EL (cell line): ENCODE data around the gene GTF2F2.
"Not testable (repeated sequence)": the region's sequence is repeated elsewhere in the genome, so short reads cannot be mapped to it uniquely, and the experiment has no call there.

Experiments used
- DNase-seq: peaks from one replicate; pipeline ENCODE4 v3.0.0-alpha.2; 2016

The GTF2F2 gene

DNA sequence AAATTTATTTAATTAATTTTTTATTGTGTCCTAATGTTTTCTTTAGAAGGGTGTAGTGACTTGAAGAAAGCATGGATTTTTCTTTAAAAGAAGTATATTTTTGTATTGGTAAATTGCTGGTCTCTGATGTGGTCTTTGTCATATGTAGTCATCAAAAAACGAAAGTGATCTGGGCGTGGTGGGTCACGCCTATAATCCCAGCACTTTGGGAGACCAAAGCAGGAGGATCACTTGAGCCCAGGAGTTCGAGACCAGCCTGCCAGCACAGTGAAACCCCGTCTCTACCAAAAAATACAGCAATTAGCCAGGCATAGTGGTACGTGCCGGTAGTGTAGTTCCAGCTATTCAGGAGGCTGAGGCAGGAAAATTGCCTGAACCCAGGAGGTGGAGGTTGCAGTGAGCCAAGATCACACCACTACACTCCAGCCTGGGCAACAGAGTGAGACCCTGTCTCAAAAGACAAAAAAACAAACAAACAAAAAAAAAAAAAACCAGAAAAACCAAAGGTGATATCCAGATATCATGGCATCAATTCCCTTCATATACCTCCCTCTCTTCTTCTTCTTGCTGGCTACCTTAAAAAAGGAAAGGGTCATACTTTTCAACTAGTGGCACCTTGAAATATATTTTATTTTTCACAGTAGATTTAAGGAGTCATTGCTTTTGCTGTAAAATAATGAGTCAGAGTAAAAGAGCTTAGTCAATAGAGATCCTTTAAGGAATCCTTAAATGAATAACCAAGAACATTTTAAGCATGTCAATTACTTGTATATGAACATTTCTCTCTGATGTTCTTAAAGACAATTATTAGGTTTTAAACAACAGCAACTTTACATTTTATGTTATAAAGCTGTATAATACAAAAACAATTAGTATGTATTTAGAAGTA, 60.6 kb downstream of the GTF2F2 start:
- no peak for DNase-seq

DNA sequence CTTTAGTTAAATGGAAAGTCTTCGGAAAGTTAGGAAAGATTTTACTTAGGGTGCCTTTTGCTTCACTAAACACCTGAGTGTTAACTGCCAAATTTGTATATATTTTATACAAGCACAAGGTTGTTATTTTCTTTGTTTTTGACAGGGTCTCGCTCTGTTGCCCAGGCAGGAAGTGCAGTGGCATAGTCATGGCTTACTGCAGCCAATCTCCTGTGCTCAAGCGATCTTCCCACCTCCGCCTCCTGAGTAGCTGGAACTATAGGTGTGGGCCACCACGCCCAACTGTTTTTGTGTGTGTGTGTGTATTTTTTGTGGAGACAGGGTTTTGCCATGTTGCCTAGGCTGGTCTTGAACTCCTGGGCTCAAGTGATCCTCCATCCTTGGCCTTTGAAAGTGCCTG, 64.4 kb downstream of the GTF2F2 start:
- DNase-seq = no peak

DNA sequence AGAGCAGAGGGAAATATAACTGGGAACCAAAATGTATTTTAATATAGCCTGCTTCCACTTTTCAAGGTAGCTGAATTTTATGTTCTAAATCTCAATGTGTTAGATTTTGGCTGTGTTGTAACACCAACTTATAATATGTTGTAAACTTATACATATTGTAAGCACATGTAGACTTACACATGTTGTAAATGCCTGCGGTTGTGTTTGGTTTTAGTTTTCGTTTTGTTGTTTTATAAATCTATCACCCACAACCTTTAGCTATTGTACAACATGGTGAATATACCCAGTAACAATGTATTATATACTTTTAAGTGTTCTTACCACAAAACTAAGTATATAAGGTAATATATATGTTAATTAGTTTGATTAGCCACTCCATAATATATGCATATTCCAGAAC, 65.0 kb downstream of the GTF2F2 start:
- DNase-seq = no peak

GRCh38 chr13:45189077-45189476, 68.8 kb downstream of the GTF2F2 start:
- not testable (repeated sequence) for DNase-seq

- peak; percentile 96 for DNase-seq
Observed at GRCh38 chr13:45189511-45189910, 69.2 kb downstream of the GTF2F2 start.

GRCh38 chr13:45191874-45192273, 71.6 kb downstream of the GTF2F2 start:
- no peak for DNase-seq

DNA sequence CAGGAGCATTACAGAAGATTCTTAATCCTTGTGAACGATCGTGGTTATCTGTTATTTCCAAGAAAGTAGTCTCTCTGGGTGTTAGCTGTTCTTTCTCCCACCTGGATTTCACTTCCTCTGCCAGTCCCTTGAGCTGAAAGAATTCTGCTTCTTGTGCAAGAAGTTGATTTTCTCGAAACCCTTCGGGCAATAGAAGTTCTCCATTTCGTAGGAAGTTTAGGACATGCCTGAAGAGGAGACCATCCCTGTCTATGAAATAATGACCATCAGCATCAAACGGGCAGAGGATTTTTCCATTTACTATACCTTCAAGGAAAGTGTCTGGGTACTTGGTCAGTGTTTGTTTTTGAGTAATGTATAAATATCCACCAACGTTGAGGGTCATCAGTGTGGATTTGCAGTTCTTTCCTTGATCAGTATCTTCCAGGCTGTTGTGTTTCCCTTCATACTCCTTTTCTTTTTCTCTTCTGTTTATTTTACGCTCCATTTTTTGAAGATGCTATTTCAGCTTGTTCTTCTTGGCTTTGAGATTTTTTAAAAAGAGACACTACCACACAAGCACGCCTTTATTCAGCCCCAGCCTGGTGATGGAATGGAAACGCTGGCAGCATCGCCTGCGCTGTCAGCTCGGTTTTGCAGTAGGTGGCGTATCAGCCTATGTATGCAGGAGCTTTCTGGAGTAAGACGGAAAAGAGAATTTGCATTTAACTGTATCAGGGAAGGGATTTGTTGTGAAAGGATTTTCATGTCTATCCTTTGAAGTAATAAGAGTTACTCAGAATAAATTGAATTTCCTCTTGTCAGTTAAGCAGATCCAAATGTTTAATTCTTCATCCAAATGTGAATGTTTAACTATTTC, 74.0 kb downstream of the GTF2F2 start:
- no peak for DNase-seq

DNA sequence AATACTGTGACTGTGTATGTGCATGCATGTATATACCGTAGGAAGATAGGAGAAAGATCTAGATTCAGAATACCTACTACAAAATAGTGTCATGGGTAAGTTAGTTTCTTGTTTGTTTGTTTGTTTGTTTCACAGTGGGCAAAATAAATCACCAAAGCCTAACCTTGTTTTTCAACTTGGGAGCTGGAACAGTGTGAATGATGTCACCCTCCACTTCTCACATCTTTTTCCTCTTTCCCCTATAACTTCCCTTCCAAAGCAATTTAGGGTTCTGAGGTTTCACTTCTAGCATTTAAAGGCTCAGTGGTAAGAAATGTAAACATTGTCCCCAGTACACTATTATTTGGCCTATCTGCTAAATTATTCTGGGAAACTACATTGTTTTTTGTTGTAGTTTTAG, 75.1 kb downstream of the GTF2F2 start:
- peak; percentile 20 for DNase-seq

DNA sequence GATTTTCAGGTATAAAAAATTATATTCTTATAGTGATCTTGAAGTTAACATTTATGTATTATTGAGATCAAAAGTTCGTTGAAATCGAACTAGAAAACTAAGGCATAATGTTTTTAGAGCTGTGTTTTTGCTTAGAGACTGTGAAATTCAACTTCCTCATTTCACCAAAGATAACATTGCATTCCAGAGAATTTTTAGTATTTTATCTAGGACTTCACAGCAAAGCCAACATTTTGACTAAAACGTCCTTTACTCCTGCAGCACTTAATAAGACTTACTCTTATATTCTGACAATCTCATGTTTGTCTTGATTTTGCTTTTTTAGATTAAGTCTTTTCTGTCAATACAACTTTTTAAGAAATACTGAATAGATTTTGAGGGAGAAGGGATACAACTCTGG, 75.8 kb downstream of the GTF2F2 start:
- DNase-seq = no peak

GRCh38 chr13:45196622-45197021, 76.3 kb downstream of the GTF2F2 start:
- DNase-seq = peak; percentile 75

DNA sequence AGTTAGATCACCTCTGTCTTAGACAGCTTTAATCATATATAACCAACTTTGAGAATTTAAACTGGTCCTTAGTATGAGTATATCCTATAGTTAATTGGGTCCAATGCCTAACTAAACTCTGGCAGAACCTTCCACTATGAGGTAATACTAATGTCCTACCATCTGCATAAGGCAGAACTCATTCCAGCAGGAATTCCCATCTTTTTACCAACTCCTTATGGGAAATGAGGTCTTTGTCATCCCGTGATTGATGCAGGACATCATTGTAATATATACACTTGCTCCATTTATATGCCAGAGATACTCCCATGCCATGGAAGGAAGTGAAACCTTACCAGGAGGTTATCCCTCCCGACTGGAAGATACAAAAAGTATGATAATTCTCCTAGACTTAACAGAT, 77.7 kb downstream of the GTF2F2 start:
- no peak for DNase-seq

- DNase-seq = no peak
Observed at GRCh38 chr13:45198924-45199323, 78.6 kb downstream of the GTF2F2 start.

GRCh38 chr13:45199711-45200110, 79.4 kb downstream of the GTF2F2 start:
- no peak for DNase-seq

DNA sequence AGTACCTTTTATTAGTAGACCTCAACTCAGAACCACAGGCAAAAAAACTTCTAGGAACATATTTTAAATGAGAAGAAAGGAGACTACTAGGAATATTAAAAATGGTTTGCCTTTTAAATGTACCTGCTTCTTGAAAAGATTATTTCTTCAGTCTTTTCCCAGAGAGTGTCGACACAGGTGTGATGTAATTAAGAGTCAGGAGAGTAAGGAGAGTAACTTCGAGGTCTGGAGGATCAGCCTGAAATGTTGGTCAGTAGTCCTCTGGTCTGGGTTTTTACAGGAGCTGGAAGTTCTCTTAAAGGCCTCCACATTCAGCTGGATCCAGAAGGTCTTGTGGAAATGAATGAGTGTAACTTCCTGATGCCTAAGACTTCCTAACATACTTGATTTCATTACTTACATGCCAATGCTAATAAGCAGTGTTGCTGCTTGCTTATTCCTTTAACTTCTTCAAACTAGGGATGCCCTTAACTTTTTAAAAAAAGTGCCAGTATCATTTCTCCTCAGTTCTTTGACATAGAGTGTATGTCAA, 80.5 kb downstream of the GTF2F2 start, which contains the start of gene KCTD4:
KCTD4 (minus strand) TSS at position 345 of the 532 bp plus-strand sequence. CDS start 6,478 bp downstream, outside the sequence.
- DNase-seq = no peak

GRCh38 chr13:45205124-45205523, 84.8 kb downstream of the GTF2F2 start:
- DNase-seq = no peak

DNA sequence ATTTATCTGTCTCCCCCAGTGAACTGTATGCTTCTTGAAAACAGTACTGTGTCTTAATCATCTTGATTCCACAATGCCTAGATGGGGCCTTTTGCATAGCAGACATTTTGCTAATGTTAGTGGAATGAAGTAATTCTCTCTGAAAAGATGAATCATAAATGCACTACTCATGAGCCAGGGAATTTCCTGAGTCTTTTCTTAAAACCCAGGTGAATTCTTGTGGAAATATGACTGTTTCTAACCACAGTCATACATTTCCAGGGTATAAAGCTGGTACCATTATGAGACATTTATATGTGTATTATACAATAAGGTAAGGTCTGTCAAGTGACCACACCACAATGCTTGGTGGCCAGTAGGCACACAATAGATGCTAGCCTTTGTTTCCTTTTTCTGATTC, 86.0 kb downstream of the GTF2F2 start:
- peak; percentile 93 for DNase-seq

DNA sequence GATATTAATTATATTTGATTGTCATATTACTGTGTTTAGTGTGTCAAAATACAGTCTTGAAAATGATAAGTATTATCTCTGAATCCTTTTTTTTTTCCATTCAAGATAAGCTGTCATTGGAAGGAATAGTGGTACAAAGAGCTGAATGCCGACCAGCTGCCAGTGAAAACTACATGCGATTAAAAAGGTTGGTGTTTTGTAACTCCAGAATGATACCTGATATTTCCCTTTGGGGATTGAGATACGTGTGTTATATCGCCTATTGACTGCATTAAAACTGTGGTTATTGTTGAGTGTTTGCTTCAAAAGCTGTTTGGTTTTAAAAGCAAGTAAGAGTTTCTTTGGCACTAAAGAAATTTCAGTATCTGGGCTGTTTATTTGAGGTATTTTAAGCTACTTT, 87.0 kb downstream of the GTF2F2 start:
- no peak for DNase-seq

GRCh38 chr13:45208132-45208531, 87.8 kb downstream of the GTF2F2 start:
- DNase-seq = no peak

GRCh38 chr13:45209229-45209628, 88.9 kb downstream of the GTF2F2 start:
- no peak for DNase-seq

DNA sequence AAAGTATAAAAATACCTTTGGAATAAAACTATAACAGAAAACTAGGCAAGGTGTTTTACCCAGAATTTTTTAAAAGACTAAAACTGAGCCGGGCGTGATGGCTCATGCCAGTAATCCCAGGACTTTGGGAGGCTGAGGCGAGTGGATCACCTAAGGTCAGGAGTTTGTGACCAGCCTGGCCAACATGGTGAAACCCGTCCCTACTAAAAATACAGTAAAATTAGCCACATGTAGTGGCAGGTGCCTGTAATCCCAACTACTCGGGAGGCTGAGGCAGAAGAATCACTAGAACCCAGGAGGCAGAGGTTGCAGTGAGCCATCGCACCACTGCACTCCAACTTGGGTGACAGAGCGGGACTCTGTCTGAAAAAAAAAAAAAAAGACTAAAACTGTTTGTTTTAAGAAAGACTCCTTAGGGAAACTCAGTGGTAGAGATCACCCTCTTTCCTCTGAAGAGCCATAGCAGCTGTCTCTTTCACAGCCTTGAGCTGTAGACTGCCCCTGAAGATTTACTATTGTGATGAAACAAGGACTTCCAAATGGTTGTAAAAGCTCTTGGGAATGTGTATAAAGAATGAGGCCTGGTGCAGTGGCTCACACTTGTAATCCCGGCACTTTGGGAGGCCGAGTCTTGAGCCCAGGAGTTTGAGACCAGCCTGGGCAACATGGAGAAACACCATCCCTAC, 95.2 kb downstream of the GTF2F2 start:
- DNase-seq = no peak

GRCh38 chr13:45216193-45216592, 95.9 kb downstream of the GTF2F2 start:
- no peak for DNase-seq

DNA sequence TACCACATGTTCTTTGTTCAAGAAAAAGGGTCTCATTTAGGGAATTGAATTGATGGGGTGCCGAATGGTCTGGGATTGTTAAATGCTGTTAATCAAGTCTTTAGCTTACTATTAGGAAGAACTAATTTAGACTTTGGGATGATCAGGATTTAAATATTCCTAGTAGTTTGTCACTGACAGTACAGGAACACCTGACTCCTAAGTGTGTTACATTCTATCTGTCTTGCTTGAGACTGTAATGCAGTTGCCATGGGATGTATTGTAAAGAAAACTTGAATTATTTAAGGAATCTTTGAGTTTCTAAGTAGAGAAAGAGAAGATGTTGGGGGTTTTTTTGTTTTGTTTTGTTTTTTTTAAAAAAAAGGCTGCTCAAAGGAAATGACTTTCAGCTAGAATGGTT, 98.4 kb downstream of the GTF2F2 start:
- DNase-seq = no peak
